HG02642 (cell line): ENCODE results near the gene ANGPTL8.

ENCODE experiments used
- ATAC-seq: cut with Tn5 transposase; IDR thresholded peaks from one replicate; pipeline ENCODE4 v1.9.1; 2021; ENCODE audit warnings: mild to moderate bottlenecking; ENCODE audit not compliant: unreplicated experiment, poor library complexity

The ANGPTL8 gene

DNA sequence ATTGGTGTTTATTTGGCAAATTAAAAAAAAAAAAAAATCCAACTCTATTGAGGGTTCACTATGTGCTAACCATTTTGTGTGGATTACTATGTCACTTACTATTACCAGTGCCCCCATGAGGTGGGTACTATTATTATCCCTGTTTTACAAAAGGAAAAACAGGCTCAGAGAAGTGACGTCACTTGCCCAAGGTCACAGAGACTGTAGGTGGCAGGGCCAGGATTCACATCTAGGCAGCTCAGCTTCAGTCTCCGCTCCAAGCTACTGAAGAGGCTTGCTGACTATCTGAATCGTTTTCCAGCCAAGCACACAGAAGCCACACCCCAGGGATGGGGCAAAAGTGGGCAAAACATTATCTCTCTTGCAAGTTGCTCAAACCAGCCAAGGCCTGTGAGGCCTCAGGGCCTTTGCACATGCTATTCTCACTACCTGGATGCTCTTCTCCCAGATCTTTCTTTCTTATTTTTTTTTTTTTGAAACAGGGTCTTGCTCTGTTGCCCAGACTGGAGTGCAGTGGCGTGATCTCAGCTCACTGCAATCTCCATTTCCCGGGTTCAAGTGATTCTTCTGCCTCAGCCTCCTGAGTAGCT, 4.8 kb upstream of the ANGPTL8 start:
- no peak for ATAC-seq

DNA sequence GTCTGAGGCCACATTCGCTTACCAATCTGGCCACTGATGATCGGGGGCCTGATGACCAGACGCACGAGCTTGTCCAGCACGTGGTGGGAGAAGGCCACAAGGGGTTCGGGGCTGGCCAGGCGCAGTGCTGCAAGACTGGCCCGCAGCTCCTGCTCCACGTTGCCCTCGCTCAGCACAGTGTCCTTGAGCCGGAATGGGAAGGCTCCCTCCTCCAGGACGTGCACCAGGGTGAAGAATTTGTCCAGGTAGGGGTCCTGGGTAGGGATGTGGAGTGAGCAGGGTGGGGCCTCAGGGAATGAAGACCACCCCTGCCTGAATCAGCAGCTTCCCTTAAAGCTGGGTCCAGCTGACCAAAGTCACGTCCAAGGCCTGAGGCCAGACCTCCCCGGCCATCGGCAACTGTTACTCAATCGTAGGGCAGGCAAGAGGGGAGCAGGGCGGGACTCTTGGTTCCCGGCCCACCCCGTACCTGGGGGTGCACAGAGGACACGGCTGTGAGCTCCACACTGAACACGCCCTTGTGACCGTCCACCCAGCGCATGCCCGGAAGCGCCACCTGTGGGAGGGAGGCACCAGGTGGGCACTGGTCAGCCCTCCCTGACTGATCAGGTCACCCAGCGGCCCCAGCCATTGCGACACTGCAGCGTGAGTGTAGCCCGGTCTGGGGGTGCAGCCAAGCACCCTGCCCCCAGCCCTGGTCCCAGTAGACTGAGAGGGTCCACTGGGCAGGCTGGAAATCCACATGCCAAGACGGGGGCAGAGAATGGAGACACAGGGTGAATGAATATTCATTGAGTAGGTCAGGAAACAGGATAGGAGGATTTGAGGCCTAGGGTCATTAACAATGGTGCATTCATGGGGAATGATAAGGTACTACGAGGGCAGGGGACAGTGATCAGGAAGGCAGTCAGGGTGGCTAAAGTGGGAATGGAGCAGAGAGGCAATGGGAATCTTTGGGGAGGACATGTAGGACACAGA, 2.8 kb upstream of the ANGPTL8 start:
- ATAC-seq = no peak

DNA sequence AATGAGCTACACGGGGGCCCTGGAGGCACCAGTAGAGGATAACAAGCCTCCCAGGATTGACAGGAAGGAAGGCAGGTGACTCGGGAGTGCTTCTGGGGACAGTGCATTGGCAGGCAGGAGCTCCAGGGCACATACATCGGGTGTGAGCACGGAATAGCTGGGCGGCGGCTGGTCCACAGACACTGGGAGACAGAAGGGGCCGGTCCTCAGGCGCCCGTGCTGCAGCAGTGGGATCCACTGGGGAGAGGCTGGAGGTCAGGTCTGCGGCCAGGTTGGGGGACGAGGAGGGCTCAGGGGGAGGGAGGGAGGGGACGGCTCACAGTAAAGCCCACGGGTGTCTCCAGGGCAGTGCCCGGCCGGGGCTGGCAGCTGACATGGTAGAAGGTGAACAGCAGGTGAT, 2.1 kb upstream of the ANGPTL8 start:
- no peak for ATAC-seq

DNA sequence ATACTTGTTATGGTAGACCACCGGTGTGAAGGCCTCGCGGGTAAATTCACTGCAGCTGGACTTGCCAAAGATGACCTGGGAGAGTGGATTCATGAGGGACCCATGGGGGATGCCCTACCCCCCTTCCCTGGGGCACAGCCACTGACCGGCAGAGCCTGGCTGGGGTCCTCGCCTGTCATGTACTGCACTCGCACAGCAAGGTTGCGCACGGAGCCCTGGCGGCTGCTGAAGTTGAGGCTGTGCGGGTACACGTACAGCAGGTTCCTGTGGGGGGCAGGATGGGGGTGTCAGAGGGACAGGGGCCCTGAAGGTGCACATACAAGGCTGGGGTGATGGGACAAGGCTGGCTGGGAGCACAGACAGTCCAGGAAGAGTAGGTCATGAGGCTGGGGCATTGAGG, 1.4 kb upstream of the ANGPTL8 start:
- no peak for ATAC-seq

DNA sequence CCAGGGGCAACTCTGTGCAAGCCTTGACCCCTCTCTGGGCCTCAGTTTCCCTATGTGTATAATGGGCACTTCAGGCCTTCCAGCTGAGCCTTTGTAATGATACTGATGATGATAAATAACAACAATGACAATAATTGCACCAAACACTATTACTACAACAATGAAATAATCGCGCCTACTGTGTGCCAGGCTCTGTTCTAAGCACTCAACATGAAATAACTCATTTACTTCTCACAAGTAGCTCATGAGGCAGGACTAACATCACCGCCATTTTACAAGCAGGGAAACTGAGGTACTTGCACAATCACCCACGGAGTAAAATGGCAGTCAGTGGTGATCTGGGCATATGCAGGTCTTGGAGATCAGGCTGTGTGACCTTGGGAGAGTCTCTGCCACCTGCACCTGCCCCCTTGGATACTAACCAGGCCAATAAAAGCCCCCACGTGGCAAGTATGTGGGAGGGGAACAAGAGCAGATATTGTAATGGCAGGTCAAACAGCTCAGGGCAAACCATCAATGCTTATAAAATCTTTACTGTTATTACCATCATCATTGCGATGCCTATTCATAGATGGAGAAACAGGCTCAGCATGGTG, 540 bp upstream of the ANGPTL8 start:
- no peak for ATAC-seq

DNA sequence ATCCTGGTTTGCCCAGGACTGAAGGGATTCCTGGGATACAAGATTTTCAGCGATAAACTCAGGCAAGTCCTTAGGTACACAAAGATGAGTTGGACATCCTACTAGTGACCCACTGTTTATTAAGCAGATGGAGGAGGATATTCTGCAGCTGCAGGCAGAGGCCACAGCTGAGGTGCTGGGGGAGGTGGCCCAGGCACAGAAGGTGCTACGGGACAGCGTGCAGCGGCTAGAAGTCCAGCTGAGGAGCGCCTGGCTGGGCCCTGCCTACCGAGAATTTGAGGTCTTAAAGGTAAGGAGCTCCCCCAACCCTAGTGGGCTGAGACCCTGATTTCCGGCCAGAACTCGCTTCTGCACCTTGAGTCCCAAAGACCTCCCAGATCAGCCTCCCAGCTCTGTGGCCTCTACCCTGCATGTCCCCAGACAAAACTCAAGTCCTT, 607 bp downstream of the ANGPTL8 start:
- no peak for ATAC-seq

DNA sequence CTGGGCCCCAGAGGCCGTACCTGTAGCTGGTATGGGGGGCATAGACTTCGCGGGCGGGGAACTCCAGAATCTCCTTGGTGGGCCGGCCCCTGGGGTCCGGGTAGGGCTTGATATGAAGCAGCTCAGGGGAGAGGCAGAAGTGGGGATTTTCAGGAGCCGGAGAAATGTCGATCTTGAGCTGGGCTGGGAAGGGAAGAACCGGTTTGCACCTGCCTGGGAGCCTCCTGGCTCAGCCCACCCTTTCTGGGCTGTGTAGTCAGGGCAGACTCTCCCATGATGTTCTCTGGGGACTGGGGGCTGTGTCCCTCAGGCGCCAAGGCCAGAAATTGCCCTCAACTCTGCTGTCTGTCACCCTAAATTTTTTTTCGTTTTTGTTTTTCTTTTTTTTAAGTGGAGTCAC, 2.6 kb downstream of the ANGPTL8 start:
- ATAC-seq = no peak

DNA sequence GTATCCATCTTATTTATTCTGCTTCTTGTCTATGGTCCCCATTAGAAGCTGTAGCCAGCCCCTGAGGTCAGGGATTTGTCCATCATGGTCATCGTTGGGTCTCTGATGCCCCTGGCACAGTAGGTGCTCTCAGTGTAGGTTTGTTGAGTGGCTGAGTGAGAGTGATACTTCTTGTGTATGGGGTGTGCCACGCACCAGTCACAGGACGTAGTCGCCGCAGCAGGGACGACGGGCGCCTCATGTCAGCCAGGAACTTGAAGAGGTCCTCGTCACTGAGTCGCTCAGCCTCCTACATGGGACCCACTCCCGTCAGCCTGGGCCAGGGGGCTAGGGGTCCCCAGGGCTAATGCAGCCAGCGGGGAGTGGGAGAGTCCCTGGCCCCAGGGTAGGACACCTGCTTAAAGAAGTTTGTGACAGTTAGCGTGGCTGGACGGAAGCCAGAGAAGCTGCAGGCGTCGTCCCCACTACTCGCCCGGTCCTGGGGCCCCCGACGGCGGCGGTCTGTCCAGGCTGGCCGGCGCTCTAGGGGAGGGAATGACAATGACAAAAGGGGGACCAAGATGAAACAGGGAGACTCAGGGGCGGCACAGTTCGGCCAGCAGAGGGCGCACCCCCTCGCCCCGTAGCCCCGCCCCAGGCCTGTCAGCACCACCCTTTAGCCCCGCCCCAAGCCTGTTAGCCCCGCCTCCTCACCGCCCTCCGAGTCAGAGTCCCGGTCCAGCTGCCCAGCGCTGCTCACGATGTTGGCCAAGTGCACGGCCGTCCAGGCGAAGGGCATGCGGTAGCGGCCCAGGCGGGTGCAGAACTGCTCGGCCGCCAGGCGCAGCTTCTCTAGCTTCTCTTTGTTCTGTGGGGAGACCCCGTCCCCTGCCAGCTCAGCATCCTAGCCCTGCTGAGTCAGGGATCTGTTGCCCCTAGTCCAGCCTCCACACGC, 3.7 kb downstream of the ANGPTL8 start:
- peak; percentile 74 for ATAC-seq

DNA sequence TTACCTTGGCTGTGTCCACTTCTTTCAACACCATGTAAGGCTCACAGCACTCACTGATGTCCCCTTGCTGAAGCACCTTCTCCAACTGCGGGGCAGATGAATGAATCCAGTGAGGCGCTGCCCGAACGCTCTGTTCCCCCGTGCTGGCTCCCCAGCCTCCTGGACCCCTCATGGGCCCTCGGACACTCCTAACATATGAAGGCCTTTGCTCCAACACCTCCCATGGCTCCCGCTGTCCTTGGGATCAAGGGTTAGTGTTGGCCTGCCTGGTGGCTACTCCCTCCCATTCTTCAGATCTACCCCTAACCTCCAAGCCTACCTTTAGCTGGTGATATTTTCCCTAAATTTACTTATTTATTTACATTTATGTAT, 4.4 kb downstream of the ANGPTL8 start:
- ATAC-seq = no peak

DNA sequence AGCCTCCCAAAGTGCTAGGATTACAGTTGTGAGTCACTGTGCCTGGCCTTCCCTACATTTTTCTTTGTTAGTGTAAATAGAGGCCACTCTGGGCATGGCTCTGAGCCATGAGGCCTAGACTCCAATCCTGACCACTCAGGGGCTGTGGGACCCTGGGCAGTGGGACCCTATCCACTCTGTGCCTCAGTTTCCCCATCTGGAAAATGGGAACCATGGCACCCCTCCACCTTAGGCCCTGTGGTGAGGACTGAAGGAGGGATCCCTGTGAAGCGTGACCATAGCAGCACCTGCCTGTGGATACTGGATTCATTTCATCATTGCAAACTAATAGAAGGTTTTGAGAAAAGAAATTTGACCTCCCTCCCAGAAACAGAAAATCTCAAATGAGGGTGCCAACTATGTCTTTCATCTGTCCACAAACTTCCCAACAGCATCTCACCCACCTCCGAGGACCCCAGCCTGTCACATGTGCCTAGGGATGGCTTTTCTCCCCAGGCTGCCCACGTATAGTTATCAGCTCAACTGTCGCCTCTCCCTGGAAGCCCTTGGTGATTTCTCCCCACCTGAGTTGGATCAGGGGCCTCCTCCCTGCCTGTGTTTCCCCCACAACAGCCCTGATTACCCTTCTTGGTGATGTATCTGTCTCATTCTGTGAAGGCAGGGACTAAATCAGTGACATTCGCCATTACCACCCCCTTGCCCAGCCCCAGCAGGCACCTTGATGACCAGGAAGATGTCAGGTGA, 5.6 kb downstream of the ANGPTL8 start:
- ATAC-seq = no peak

DNA sequence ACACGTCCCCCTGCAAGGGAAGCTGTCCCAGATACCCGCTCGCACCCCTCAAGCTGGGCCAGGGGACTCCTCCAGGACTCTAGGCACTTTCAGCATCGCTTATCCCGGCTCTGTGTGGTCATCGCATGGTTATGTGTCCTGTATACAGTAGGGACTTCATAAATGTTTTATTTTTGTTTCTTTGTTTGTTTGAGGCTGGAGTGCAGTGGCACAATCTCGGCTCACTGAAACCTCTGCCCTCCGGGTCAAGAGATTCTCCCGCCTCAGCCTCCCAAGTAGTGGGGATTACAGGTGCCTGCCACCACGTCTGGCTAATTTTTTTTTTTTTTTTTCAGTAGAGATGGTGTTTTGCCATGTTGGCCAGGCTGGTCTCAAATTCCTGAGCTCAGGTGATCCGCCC, 7.5 kb downstream of the ANGPTL8 start:
- no peak for ATAC-seq

DNA sequence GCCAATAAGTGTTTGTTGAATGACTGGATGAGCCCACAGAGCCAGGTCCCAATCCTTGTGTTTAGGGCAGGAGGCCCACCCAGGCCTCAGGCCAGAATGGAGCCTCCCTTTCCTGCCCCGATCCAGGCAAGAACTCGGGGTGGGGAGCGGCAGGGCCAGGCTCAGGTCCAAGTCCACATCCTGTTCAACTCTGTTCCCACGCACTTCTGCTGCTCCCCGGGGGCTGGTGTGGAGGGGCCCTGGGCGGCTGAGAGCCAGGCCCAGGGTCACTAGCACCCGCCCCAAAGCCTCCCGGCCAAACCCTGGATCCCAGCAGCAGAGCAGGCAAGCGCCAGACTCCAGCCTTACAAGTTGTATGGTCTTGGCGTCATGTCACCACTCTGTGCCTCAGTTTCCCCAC, 8.0 kb downstream of the ANGPTL8 start:
- ATAC-seq = no peak

DNA sequence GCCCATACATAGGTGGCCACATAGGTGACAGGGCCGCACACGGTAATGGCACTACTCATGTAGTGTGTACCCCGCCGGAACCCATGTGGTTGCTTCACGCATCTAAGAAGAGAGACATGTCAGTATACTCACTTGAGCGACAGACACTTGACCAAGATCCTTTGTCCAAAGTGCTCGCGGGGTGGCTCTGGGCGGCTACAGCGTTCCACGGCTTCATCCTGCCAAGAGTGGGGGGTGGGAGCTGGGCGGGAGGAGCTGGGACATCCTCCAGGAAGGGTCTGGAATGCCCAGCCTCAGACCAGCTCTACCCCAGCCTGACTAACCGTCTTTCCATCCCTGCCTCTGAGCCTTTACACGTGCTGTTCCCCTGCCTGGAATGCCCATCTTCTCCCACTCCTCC, 8.5 kb downstream of the ANGPTL8 start:
- ATAC-seq = no peak

DNA sequence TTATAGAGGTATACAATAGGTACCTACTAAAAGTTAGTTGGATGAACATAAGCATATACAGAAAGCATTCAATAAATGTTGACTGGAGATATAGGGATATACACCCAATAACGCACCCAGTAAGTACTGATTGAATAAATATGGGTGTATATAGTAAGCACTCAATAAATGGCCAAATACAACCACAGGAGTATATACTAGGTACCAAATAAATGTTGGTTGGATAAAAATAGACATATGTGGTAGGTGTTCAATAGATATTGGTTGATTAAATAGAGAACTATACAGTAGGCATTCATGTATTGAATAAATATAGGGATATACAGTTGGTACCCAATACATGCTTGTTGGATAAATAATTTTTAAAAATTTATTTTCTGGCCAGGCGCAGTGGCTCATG, 9.4 kb downstream of the ANGPTL8 start:
- ATAC-seq = no peak

DNA sequence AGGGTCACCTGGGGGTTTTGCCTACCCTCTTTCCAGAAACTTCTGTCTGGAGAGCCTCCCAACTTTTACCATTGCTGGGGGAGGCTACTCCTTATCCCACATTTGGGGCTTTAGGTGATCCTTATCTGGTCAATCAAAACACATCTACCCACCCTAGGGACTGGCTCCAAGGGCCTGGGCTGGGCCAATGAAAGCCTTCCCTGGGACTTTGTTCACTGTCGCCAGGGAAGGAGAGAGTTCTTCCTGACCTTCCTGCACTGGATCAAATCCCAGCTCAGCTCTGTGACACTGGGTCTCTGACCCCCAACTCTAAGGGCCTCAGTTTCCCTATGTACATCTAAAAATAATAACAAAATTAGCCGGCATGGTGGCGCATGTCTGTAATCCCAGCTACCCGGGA, 11.8 kb downstream of the ANGPTL8 start:
- ATAC-seq = no peak

DNA sequence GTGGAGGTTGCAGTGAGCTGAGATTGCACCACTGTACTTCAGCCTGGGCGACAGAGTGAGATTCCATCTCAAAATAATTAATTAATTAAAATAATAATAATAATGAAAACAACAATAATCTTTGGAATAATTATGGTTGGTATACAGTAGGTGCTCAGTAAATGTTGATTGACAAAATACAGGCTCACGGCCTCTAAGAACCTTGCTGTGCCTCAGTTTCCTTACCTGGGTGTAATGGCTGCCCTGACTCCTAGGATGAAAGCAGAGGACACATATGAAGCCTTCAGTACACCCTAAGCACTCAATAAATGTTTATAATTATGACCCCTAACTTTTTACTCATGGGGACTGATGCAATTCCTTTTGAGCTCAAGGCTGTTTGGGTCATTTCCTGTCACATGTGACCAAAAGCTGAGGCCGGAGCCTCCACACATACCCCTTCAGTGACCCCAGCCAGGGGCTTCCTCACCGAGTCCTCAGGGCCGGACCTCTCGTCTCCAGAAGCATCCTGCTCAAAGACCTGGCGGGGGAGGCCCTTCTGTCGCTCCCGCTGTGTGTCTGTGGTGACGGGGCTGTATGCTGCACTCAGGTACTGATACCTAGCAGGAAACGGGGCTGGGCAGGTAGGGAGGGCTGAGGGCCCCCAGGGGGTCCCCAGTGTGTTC, 12.4 kb downstream of the ANGPTL8 start:
- ATAC-seq = no peak

DNA sequence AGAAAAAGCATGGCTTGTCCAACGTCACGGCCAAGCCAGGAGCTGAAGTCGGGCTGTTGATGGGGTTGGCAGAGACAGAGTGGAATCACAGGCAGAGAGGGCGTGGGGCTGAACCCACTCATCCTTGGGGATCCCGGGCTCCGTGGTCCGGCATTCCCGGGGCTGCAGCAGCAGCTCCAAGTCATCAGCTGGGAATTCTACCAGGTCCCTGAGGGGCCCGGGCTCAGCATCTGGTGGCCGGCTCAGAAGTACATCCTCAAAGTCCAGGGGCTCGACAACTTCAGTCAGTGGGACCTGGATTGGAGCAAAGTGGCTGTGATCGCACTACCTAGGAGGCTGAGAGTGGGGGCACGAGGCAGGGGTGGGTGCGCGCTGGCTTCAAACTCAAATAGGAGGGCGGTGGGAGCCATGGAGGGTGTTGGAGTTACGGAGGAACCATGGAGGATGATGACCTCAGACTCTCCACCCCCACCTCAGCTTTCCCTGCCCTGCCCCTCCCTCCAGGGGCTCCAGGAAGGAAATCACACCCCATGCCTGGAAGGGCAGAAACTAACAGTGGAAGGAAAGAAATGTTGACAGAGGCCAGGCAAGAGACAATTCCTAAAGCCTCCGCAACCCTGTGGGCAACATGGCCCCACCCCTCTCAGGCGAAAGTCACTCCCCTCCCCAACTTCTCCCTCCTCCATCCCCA, 13.4 kb downstream of the ANGPTL8 start:
- ATAC-seq = no peak

DNA sequence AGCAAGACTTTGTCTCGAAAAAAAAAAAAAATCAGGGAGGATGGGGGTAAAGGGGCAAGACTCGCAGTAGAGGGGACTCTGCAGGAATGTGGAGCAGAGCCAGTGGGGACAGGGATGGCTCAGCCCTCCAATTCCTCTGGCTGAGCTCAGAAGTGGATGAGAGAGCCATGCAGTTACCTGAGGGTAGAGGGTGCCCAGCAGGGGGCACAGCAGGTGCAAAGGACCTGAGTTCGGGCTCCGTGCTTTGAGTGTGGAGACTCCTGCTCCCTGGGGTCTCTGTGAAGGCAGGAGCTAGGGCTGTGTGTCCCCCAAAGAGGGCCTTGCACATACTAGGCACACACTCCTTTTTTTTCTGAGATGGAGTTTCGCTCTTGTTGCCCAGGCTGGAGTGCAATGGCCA, 15.2 kb downstream of the ANGPTL8 start:
- ATAC-seq = no peak

DNA sequence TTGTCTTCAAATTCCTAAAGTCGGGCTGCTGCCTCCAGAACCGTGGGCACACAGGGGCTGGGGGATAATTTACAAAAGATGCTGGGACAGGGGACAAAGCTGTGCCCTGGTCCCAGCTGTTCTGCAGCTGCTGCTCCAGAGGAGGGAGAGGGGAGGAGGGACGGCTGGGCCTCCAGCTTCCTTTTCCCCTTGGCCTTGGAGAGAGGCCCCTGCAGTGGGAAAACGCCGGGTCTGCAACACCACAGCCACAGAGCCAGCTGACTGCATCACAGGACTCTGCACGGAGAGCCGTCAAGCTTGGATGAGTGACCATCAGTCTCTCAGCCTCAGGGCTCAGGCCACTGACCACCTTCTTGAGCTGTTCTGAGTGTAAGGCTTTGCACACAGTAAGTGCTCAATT, 16.8 kb downstream of the ANGPTL8 start:
- no peak for ATAC-seq
